HG02840 (cell line): ENCODE measurements around the gene RASAL1.

ENCODE experiments used
- ATAC-seq: cut with Tn5 transposase; IDR thresholded peaks from one replicate; pipeline ENCODE4 v1.9.1; 2021; ENCODE audit warnings: mild to moderate bottlenecking, moderate library complexity, moderate number of reproducible peaks; ENCODE audit not compliant: unreplicated experiment, low FRiP score

Gene RASAL1

GRCh38 chr12:113077859-113078255 is 57.7 kb downstream of the RASAL1 start:
- no peak for ATAC-seq

GRCh38 chr12:113077057-113077858 is 58.3 kb downstream of the RASAL1 start:
- ATAC-seq = no peak

GRCh38 chr12:113075137-113075683 is 60.4 kb downstream of the RASAL1 start:
- peak; percentile 84 for ATAC-seq

GRCh38 chr12:113073586-113073985 is 62.0 kb downstream of the RASAL1 start:
- no peak for ATAC-seq

- no peak for ATAC-seq
Observed at GRCh38 chr12:113072136-113072535, 63.4 kb downstream of the RASAL1 start.

GRCh38 chr12:113071135-113072112 is 64.1 kb downstream of the RASAL1 start:
- no peak for ATAC-seq

- ATAC-seq = no peak
Observed at GRCh38 chr12:113070117-113070906, 65.2 kb downstream of the RASAL1 start.

- ATAC-seq = no peak
Observed at GRCh38 chr12:113069751-113070116, 65.8 kb downstream of the RASAL1 start.

GRCh38 chr12:113069149-113069548 is 66.4 kb downstream of the RASAL1 start:
- ATAC-seq = no peak

GRCh38 chr12:113067987-113068935 is 67.3 kb downstream of the RASAL1 start:
- no peak for ATAC-seq

- no peak for ATAC-seq
Observed at GRCh38 chr12:113066813-113067400, 68.7 kb downstream of the RASAL1 start.

GRCh38 chr12:113065126-113066007 is 70.2 kb downstream of the RASAL1 start:
- no peak for ATAC-seq

- ATAC-seq = no peak
Observed at GRCh38 chr12:113064395-113065125, 71.0 kb downstream of the RASAL1 start.

- ATAC-seq = no peak
Observed at GRCh38 chr12:113063396-113064350, 71.9 kb downstream of the RASAL1 start.

GRCh38 chr12:113062502-113063395 is 72.8 kb downstream of the RASAL1 start:
- ATAC-seq = no peak
